Activated CD4-positive, alpha-beta T cell treated with anti-CD3 and anti-CD28 coated beads, Interleukin-2, Interleukin-6, amounts not matched to agents 100 ng/mL and 50 ng/mL, durations not matched to agents 16 hours and 8 hours (primary cell): ENCODE measurements around the gene ASPG.

Experiments used
- DNase-seq: peaks from one replicate; pipeline ENCODE4 v3.0.0-alpha.2; 2020

Gene ASPG

DNA sequence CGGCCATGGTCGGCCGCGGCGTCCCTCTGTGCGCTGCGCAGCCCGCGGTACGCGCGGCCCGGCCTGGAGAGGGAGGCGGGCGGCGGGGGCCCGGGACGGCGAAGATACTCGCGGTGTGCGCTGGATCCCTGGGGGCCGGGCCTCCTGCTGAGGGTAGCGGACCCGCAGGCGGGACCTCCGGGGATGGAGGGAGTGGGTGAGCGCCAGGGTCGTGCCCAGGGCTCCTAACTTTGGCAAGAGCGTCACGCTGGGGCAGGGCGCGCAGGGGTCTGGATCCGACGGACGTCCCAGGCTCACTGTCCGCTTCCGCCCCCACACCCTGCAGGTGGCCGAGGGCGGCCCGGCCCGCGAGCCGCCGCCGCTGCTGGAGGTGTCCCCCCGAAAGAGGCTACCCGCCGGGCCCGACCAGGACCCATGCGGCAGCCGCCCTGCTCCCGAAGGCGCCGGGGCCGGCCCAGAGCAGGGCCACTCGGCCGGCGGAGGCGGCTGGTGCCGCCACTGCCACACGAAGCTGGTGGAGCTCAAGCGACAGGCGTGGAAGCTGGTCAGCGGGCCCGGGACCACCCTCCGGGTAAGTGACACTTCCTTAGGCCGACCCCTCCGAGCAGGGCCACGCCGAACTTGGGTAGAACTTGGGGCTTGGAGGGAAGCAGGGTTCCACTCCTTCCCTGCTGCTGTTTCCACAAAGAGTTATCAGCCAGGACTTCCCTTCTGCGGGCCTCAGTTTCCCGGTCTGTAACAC lies 53.4 kb downstream of the ASPG start:
- no peak for DNase-seq

DNA sequence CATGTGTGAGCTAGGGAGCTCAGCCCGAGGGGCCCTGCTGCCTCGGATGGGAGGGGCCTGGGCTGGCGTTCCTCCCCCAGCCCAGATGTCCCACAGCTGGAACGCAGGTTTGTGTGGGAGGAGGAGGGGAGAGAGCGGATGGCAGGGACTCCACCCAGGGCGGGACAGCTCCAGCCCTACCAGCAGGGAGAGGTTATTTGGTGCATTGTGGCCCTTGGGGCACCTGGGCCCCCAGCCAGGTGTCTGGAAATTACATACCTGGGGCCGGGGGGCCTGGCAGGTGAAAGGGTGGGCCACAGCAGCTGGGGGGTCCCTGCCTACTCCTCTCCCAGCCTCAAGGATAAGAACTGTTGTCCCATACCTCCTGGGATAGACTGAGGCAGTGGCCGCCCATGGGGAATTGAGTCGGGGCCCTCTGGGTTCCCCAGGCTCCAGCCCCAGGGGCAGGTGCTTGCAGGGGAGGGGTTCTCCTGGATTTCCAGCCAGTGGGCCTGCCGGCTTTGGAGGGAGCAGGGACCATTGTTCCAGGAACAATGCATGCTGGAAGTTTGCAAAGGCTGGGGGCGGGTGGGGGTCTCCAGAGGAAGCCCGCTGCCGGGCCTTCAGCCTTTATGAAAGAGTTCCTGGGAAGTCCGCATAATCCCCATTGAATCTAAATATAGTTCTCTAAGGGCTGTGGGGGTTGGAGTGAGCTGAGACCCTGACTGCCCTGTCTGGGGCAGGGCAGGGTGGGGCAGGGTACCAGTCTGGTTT lies 54.1 kb downstream of the ASPG start:
- no peak for DNase-seq

DNA sequence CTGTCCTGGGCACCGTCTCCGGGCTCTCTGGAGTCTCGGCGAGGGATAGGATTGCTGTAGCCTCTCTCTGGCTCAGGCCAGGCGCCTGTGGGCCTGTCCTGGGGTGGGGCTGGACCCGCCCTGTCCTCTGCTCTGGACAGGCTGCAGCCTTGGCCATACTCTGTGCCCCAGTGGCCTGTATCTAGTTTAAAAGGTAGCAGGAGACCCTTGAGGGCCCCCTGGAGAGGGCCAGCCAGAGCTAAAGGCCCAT lies 54.6 kb downstream of the ASPG start:
- no peak for DNase-seq

DNA sequence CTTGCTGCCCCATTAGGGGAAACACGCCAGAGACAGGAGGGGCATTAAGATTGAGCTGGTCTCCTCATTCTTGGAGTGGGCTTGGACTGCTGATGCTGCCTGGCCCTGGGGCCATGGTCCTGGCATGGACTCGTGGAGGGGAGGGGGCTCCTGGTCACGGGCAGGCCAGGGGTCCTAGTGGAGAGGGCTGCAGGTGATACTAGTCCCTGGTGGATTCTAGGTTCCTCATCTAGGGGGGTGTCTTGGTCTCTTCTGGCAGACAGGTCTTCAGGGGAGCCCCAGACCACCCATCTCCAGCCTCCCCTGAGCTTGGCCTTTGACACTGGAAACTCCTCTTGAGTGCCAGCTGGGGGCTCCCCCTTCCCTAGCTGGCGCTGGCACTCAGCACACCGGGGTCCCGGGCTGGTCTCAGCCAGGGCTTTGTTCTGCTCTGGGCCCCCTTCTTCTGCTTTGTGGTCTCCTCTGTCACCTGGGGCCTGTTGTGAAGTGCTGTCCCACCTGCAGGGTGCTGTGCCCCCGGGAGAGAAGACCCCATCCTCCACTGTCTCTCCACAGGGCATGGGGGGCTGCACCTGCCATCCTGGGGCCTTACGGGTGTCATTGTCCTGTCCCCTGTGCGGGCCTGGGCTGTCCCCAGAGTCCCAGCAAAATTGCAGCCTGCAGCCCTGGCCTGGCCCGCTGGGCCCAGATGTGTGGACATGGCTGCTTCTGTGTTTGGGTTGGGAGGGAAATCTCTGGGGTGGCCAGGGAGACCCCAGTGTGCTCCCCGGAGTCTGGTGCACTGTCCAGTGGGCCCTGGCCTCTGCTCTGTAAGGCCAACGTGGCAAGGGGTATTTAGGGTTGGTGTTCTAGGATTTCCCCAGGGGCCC lies 55.2 kb downstream of the ASPG start:
- DNase-seq, result no peak

DNA sequence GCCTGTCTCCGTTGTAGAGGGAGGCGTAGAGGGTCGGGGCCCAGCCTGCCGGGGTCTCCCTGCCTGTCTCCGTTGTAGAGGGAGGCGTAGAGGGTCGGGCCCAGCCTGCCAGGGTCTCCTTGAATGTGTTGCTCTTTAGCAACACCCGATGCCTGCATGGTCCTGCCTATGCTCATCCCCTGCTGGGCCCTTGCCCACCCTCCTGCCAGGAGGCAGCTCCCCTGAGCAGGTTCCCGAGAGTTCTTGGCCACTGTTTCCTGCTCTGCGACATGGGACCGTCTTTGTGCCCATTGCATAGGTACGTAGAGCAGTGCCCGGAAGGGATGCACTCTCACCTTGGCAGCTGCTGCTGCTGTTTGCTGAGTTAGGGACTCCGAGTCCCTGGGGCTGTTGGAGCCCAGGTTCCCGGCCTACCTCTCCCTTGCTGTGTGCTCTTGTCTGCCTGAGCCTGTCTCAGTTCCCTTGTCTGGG lies 56.2 kb downstream of the ASPG start:
- DNase-seq, result no peak

DNA sequence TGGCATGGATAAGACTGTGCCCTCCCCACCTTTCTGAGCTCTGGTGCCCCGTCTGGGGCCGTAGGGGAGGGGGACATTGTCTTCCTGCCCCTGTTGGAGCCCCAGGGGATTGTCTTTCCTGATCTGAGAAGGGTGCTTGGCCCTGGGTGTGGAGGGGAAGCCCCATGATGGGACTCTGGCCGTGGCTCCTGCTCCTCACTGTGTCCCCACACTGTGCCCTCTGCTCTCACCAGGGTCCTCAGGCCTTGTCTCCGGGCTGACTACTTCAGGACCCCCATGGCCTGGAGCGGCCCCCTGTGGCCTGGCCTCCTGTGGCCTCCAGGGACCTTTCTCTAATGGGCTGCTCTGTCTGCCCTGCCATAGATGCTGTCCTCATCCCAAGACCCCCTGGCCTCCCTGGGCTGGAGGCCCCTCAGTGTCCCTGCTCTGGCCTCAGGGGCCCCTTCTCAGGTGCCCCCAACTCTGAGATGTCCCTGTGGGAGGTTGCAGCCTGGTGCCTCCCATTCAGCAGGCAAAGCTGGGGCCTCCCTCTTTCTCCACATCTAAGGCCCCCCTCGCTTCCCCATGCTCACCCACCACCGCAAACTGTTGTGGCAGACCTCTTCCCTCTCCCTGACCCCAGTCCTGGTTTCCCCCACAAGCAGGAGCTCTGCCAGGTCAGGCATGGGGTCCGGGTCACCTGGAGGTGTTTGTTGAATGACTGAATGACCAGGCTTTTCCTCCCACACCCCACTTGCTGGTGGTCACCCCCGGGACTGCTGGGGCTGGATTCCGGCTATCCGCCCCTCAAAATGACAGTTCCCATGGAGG lies 56.8 kb downstream of the ASPG start:
- no peak for DNase-seq

DNA sequence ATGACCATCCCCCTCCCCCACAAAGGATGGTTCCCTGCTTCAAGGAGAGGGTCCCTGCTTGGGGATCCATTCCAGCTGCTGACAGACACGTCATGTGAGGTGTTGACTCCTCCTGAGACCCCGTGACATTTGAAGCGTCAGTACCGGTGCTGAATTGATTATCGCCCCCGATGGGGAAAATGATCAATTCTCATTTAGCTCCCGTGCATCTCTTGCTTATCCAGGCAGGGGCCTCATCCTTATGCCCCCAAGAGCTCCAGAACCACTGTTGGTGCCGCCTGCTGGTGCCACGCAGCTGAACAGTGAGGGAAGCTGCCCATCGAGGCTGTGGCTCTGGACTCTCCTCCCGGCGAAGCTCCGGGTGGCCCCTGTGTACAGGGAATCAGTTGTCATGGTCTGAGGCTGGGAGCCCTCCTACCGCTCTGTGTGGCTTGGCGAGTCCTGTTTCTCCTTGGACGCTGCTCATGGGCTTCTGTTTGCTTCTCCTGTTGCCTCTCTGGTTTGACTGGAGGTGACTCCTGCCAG lies 57.5 kb downstream of the ASPG start:
- no peak for DNase-seq

DNA sequence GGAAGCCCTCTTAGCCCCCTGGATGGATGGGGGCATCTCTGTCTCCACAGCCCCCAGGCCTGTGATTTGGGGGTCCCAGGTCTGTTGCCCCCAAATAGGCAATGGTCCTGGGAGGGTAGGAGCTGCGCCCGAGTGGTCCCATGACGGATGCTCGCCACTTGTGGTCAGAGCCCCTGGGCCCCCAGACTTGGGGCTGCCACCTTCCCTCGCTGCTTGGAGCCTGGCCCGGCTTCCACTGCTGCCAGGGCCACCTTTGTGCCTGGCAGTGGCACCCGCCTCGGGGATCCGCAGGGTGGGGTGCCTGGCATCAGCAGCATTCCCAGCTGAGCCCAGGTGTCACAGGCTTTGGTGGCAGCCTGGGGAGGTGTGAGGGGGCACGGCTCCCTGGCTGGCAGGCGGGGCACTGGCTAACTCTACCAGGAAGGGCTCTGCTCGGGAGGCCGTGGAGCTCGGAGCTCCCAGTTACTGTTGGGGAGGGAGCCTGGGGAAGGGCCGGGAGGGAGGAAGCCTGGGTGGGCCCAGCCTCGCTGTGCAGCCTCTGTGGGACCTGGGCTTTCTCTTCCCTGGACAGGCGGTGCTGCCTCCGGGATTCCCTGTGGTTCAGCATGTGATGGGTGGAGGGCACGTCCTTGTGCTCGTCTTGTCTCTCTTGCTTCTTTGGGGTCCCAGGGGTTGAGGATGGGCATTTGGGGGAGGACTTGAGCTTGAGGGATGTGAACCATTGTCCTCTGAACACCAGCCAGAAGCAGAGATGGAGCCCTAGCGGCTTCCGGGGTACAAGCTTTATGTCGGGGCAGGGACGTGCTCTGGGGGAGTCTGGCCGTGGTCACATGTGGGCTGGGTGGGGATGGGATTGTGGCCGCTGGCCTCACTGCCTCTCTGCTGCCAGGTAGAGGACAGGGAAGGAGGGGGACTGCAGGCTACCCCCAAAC lies 58.3 kb downstream of the ASPG start:
- DNase-seq, result no peak

DNA sequence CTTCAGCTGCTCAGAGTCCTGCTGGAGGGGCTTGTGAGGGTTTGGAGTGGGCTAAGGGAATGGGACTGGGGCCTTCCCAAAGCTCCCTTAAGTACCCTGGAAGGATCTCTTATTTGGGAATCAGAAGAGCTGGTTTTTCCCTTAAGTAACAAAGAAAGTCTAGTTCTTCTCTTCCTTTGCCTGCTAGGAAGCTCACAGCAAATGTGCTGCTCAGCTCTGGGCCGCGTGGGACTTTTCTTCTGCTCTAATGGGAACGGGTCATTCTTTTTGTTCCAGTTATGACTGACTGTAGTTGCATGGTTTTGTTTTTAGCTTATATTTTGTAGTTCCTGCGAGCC lies 58.9 kb downstream of the ASPG start:
- no peak for DNase-seq

DNA sequence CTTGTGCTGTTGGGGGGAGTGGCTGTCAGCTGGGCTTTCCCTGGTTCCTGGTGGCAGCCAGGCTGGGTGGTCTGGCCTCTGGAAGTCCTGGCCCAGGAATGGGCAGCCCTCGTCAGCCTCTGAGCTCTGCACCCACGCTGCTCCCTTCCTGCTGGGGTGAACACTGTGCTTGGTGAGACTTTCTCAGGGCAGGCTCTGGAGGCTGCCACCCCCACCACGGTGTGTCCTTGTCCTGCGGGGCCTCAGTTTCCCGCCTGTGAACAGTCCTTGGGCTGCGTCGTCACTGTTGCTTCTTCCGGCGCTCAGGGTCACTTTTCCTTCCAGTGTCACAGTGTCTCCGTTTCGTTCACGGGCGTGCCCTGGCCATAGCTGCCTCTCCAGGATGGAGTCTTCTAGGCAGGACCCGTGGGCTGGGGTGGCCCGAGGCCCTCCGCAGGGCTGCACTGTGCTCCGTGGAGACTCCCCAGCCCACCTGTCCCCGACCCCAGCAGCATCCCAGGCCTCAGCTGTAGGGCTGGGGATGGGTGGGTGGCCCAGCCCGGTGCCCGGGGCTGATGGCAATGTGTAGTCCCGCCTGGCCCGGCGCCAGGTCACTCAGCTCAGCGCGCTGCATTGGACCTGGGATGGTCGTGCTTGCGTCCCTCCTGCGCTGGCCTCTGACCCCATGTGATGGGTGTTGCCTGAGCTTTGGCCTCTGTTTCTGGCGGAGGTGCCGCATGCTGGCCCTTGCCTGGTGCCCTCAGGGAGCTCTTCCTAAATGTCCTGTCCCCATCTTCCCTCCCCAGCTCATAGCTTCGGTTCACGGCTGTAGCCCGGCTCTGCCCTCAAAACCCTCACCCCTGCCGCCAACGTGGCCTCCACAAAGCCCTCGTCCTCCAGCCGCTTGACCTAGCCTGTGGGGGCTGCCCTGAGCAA lies 59.7 kb downstream of the ASPG start:
- no peak for DNase-seq

DNA sequence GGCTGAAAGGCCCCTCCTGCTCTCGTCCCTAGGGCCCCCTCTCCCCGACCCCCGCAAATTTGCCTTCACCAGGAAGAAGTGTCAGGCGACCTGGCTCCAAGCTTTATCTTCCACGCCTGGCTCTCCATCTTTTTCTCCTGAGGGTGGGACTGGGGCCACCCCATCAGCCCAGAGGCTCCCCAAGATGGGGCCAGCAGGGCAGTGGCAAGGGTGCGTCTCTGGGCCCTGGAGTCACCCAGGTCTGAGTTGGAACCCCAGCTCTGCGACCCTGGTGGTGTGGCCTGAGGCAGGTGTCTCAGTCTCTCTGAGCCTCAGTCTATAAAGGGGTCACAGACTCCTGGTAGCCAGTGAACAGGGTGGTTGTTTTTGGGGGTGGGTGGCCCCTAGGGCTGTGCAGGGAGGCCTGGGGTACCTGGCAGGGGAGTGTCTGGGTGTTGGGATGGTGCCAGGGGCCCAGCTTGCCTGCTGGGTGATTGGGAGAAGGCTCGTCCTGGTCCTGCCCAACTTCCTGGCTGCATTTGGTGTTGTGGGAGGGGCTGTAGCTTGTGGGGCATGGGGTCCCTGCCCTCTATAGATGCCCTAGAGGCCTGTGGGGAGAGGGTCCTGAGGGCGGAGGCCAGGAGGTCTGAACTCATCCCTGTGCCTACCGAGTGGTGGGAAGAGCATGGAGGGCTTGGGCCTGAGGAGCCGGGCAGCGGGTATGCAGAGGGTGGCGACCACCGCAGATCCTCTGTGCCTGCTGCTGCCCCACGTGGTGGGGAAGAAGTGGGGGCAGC lies 60.5 kb downstream of the ASPG start:
- no peak for DNase-seq

DNA sequence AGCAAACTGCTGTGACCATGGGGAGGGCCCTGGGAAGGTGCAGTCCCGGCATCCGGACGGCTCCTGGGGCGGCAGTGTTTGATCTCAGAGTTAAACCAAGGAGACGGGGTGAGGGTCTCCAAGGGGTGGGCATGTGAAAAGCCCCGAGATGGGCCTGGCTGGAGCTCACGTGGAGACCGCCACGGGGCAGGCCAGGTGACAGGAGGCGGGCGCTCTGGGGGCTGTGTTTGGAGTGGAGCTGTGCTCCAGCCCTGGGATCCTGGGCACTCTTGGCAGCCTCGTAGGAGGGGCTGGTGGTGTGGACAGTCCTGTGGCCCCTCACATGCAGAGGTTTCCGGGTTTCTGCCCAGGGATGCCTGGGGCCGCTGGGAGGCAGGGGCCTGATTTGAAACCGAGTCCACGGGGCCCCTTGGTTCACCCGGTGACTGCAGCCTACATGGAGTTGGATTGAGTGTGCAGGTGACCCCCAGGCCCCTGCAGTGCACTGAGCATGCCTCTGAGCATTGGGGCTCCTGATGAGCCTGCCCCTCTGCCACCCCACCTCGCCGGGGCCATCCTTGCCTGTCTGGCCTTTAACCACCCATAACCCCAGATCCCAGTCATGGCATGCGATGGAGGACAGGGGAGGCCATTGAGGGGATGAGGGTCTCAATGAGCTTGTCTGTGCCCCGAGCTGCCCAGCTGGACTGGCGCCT lies 61.3 kb downstream of the ASPG start:
- DNase-seq, result no peak

DNA sequence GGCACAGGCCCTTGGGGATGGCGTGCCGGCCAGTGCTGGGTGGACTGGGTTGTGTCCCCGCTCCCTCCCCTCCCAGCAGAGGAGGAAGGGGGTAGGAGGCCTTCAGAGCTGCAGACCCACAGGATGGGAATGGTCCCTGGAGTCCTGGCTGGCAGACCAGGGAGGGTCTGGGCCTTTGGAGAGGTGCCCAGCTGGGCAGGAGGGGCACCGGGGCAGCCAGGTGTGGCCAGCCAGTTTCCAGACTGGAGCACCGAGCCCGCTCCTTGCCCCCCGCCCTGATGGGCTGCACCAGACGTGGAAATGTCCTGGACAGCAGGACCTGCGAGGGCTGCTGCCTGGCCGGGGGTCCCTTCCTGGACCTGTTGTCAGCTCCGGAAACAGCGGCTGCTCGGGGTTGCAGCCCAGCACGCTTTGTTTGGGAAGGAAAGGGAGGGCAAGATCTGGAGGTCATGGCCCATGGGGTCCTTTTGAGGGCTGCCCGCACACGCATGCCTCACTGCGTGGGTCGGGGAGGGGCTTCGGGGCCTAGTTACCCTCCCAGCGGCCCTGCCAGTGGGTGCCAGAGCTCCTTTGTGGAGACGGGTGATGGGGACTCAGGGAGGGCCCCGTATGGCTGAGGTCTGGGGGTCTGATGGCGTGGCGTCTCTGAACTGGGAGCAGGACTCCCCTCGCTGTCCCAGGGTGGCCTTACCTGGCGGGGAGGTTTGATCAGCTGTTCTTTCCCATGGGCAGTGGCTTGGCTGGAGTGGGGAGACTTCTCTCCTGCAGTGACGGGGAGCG lies 62.0 kb downstream of the ASPG start:
- no peak for DNase-seq

DNA sequence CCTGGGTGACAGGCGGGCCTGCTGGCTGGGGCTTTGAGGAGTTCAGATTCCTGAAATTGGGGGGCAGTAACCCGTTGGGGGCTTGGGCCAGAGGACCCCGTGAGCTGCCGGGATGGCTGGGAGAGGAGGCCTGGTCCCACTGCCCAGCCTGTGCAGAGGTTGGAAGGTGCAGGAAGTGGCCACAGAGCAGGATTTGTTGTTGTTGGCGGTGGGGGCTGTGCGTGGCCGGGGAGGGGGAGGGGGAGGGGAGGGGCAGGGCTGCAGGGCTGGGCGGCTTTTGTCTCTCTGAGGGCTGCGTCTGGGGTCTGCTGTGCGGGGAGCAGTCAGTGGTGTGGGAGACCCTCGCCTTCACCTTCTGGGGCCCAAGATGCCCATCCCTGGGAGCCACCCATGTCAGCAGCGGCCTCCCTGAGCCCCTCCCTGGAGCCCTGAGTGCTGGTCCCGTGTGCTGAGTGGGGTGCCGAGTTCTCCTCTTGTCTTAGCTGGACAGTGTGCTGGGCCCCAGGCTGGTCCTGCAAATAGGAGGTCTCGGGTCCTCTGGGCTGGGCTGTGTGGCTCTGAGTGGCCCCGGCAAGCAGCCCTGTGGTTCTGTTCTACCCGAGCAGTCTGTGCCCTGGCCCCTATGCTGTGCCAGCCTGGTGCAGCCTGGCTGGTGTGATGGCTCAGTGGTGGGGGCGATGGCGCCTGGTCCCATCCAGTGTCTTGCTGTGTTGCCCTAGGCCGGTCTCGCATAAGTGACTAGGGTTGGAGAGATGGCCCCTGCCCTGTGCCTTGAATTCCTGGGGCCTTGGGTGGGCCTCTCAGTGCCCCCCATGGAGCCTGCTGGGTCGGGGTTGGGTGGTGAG lies 63.2 kb downstream of the ASPG start:
- no peak for DNase-seq

DNA sequence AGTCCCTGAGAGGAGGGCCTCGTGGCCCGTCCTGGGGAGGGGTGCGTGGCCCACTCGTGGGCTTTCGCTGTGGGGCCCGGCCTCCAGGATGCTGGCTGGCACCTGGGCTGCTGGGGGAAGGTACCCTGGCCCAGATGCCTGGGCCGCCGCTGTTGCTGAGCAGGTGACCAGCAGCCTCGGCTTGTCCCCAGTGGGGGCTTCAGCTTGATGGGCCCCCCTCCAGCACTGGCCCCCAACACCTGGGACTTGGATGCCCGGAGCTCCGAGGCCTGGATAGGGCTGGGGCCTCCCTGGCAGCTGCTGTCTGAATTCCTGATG lies 63.7 kb downstream of the ASPG start:
- no peak for DNase-seq

DNA sequence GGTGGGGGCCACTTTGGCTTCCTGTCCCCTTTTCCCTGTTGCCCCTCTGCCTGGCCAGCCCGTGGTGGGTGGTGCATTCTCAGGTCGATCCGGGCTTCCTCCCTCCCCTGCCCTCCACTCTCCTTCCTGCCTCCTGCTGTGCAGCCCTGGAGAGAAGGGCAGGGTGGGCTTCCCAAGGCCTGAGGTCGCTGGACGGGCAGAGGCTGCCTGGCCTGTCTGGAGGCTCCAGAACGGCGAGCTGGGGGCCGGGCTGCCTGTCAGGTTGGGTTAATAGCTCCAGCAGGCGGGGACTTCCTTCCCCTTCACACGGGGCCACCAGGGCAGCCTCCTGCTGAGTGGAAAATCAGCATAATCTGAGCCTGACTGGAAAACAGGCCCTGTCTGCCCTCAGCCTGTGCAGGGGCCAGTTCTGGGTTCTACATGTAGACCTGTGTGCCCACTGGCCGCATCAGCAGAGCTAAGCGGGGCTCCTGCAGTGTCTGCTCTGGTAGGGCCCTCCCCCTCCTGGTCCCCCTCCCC lies 64.2 kb downstream of the ASPG start:
- no peak for DNase-seq
